NCI-H1417 (cell line): Measurements from ENCODE around the gene TRIM14.
"Not testable (repeated sequence)": the region's sequence is repeated elsewhere in the genome, so short reads cannot be mapped to it uniquely, and the experiment has no call there.

ENCODE experiments used
- DNase-seq, 3 experiments: peaks; one replicate each; lab custom pipeline; 2025; lab: John Stamatoyannopoulos, UW

TRIM14 gene

DNA sequence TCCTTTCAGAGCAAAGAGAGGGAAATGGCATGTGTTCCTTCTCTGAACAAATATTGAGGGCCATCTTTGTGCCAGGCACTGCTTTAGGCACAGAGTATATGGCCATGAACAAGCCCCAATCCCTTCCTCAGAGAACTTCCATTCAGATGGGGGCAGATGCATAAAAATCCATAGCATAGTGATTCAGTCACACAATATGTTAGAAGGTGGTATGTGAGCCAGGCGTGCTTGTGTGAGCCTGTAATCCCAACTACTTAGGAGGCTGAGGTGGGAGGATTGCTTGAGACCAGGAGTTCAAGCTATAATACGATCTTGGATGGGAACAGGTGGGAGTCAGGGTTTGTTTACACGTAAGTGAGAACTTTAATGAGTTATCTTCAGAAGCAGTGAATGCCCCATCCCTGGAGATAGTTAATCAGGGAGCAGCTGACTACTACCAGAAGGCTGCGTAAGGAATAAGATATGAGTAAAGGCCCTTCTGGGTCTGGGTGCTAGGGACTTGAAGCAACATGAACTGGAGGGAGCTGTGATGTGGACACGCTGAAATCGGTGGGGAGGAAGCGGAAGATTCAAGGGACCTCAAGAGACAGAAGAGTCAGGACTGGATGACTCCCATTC lies 35.3 kb downstream of the TRIM14 start:
- DNase-seq = no peak

DNA sequence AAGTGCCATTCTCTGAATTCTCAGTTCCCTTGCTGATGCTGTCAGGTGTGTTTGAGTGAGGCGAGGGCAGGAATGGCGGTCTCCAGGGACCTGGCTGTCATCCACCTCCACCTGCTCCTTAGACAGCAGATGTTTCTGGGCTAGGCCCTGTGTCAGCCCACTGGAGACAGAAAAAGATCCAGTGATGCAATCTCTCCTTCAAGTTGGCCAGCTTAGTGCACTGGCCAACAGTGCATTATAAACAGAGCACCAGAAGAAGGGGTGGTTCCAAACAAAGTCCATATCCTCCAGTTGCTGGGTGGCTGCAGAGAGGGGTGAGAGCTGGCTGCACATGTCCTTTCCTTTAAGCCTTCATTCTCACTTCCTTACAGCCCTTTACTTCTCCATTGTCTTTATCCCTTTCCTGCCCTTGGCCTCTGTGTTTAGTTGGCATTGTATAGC lies 35.9 kb downstream of the TRIM14 start:
- peak in 1 of 3 experiments; percentile 38 for DNase-seq

DNA sequence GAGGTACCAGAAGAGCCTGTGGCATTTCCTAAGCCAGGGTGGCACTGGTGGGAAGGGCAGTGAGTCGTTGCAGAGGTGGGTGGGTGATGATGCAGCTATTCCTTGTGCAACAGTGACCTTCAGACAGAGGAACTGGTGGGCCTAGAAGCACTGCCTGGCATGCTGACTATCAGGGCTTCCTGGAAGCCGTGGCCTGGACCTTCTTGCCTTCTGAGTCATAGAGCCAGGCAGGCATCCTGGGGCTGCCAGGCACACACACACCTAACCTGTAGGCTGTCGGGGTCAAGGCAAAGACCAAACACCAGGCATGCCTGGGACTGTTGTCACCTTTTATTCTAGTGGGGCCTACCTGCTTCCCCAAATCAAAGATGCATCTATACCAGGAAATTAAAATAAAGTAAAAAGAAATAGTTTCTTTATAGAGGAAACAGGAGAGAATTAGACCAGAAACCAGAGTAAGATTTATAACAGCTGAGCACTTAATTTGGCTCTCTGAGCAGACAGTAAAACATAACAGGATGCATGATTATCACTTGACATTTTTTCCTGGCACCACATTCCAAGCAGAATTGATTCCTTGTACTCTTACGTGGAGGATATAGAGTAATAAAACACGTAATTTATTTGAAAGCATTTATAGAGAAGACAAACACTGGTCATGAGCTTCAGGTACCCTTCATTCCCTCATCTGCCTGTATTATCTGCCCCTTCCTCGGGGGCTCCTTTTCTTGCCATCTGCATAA lies 37.4 kb downstream of the TRIM14 start:
- no peak for DNase-seq

DNA sequence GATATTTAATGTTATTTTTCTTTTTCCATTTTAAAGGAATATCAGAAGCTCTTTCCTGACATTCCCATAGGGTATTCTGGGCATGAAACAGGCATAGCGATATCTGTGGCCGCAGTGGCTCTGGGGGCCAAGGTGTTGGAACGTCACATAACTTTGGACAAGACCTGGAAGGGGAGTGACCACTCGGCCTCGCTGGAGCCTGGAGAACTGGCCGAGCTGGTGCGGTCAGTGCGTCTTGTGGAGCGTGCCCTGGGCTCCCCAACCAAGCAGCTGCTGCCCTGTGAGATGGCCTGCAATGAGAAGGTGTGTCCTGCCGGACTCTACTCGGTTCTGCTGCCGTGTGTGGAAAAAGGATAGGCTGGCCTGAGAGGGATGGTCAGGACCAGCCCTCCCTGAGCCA lies 38.2 kb downstream of the TRIM14 start:
- DNase-seq = no peak

DNA sequence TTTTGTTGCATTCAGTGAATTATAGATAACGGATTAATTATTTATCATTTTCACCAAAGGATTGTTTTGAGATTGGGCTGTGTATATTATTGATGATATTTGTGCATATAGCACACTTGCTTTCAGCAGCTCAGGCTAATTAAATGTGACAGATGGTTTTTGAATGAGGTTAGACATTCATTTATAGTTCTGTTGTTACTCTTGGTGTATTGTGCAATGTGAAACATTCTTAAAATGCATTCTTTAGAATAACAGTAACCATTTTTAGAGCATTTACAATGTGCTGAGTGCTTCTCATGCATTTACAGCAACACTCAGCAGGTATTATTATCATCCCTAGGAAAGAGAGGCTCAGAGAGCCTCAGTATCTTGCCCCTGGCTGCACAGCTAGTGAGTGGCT lies 38.7 kb downstream of the TRIM14 start:
- DNase-seq = no peak

DNA sequence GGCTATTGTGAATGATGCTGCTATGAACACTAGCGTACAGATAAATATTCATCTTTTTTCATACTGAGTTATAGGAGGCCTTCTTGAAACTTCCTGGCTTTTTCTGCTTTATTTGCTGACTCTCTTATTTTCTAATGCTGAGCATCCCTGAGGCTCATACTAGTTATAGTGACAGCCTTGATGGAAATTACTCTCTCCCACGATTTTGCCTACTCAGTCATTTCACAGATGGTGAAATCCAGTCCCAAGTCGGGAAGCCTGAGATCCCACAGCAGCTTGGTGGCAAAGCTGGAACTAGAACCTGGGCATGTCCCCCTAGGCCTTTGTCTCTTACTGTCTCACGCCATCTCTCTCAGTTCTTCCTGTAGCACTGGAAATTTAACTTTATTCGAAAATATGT lies 40.1 kb downstream of the TRIM14 start:
- DNase-seq = no peak

DNA sequence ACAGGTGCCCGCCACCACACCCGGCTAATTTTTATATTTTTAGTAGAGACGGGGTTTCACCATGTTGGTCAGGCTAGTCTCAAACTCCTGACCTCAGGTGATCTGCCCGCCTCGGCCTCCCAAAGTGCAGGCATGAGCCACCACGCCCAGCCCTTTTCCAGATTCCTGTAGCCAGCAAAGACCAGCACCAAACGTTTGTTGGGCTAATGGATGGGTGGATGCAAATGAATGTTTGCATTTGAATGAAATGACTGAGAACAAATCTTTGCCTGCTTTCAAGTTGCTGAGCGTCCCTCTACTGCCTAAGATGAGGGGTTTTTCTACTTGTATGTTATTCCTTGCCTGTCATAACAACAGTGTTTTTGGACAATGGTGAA lies 42.5 kb downstream of the TRIM14 start:
- DNase-seq = not testable (repeated sequence)

DNA sequence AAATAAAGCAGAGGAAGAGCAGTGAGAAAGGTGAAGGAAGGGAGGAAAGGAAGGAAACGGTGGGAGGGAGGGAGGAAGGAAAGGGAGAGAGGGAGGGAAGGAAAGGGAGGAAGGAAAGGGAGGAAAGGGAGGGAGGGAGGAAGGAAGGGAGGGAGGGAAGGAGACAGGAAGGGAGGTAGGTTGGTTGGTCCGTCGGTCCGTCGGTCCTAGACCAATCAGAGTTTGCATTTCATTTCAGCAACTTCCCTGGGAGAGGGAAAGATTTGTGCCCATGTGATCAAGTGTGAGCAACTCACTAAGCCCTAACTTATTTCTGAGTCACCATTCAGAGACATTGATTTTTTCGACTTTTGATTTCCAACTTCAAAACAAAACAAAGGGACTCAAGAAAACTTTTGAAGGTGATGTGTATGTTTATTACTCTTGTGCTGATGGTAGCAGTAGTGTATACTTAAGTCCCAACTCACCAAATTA lies 43.7 kb downstream of the TRIM14 start:
- DNase-seq = no peak

DNA sequence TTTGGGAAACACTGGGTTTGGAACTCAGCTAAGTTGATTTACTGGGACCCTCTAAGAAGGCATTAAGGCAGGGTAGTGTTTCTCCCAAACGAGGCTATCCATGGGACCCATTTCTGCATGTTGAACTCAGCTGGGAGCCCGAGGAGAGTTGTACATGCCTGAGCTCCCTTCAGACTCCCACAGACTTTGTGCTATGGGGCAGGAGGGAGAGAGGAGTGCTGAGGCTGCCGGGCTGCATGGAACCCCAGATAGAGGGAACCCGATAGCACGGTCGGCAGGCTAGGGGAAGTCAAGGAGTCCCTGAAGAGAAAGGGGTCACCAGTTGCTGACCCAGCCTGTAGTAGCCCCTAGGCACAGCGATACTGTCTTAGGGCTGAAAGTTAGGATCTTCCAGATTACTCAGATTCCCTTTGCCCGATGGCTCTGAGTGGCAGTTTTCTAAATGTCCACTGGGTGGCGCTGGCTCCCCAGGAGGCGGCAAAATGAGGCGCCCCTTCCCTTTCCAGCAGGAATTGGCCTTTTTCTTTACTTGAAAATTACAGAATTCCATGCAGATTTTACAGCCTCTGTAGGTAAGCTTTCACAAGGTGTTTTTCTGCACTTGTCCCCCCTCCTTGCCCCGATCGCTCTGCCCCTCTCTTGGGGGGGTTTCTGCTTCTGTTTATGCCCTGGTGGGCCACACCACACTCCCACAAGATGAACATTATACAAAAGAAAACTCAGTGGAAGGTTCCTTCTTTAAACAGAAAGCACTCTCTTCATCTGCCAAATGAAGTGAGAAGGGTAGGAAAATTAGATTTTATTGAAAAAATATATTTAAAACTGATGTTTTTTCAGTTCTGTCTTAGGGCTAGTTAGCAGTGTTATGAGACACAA lies 44.7 kb downstream of the TRIM14 start:
- DNase-seq = peak; percentile 36 to 77 (median 57)

DNA sequence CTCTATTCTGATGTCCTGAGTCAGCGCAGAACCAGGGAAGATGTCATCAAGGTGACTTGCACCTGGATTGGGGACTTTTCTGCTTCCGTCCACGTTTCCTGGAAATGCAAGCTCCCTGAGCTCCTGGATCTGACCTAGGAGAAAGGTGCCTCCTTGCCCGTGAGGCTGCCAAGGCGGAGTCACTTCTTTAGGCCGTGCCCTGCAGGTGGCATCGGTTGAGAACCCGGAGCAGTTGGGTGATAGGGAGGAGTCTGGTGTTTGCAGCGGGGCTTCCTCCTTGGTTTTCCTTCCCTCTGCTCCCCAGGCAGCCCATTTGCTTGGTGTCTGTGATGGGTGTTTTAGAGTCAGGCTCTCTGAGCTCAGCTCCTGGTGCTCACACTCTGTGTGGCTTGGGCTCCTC lies 47.3 kb downstream of the TRIM14 start:
- no peak for DNase-seq

DNA sequence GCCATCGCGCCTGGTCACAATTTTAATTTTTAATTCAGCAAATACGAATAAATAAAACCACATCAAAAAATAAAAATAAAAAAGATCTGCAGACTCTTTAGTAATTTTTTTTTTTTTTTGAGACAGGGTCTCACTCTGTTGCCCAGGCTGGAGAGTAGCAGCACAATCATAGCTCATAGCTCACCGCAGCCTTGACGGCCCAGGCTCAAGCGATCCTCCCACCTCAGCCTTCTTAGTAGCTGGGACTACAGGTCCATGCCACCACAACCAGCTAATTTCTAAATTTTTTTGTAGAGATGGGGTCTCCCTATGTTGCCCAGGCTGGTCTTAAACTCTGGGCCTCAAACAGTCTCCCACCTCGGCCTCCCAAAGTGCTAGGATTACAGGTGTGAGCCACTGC lies 48.3 kb downstream of the TRIM14 start:
- no peak for DNase-seq

DNA sequence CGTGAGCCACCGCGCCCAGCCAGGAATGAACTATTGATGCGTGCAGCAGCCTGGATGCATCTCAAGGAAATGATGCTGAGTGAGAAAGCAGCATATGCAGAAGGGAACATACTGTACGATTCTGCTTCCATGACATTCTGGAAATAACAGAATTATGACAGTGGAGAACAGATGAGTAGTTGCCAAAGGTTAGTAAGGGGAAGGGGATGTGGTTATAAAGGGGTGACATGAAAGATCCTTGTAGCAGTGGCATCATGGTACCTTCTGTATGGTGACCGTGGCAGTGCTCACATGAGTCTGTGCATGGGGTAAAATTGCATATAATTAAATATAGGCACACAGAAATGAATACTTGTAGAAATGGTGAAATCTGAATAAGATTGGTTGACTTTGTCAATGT lies 49.5 kb downstream of the TRIM14 start:
- no peak for DNase-seq

DNA sequence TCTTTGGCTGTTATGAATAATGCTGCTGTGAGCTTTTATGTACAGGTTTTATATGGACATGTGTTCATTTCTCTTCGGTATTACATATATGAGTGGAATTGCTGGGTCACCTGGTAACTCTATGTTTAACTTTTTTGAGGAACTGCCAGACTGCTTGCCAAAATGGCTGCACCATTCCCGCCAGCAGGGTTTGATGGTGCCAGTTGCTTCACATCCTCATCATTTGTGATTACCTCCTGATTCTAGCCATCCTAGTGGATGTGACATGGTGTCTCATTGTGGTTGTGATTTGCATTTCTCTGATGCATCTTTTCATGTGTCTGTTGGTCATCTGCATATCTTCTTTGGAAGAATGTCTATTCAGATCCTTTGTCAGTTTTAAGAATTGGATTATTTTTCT lies 51.8 kb downstream of the TRIM14 start:
- DNase-seq = no peak

DNA sequence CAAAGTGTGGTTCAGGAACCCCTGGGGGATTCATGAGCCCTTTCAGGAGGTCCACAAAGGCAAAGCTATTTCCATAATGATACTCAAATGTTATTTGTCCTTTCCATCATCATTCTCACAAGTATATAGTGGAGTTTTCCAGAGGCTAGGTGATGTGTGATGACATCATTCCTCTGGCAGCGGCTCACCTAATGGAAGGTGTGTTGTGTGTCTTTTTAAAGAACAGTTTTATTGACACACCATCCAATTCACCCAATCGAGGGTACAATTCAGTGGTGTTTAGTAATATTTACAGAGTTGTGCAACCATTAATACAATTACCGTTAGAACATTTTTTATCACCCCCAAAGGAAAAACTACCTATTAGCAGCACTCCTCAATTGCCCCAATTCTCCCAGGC lies 52.8 kb downstream of the TRIM14 start:
- no peak for DNase-seq

DNA sequence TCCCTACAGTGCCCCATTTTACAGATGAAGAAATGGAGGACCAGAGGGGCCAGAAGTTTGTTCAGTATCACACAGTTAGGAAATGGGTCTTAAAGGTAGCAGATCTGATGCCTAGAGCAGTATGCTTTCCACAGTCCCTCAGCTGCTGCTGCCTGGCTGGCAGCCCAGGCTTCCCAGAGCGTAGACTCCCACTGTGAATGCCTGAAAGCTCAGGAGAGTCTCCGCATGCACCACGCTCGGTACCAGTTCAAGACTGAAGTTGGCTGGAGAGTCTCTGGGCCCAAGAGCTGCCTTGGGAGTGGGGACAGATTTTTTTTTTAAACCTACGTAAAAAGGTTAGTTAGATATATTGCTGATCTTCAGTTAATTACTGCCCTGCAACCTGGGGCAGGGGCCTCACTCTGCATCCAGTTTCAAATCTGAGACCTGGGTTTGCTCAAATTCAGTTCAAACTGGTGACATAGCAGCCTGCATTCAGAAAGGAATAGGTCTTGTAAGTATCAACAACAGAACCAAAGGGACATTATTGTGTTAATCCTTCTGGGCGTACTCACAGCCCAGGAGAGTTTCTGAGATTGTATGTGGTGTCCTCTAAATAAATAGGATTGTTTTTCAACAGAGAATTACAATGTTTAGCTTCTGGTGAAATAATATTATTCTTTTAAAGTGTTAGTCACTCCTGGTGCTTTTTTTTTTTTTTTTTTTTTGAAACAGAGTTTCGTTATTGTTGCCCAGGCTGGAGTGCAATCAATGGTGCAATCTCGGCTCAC lies 54.2 kb downstream of the TRIM14 start:
- DNase-seq = no peak

DNA sequence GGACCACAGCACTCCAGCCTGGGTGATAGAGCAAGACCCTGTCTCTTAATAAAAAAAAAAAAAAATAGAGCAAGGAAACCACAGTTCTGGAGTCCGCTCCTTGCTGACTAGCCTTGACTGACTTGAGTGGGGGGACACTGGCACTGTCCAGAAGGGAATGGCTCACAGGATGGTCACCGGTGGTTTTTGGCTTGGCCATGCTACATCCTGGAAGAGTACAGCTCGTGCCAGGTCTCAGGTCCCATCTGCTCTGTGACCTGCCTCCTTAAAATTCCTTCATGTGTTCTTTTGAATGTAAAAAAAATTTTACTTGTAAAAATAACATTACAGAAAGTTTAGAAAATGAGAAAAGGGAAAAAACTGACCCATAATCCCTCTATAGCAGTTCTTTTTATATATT lies 56.9 kb downstream of the TRIM14 start:
- DNase-seq = no peak

DNA sequence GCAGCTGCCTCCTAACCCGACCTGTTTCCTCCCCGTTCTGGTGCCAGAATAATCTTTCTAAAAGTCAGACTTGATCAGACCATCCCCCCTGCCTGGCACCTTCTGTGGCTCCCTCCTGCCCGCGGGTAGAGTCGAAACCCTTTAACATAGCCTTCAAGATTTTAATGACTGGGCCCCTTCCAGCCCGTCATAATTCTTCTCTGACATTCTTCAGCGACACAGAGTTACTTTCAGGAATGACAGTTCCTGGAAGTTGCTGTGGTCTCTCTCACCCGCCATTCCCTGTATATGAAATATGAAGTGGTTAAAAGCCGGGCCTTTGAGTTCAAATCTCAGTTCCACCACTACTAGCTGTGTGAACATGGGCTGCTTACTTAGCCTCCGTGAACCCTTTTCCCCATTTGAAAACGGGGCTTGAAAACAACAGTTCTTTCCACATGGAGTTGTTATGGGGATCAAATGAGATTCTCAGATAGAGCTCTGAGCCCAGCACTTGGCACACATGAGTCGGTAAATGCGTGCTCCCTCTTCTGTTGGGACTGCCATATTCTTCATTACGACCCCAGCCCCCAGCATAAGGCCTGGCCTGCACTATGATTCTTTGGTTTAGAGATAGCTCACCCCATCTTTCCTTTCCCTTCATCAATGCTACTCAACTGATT lies 61.8 kb downstream of the TRIM14 start:
- DNase-seq = peak in 1 of 3 experiments; percentile 64

DNA sequence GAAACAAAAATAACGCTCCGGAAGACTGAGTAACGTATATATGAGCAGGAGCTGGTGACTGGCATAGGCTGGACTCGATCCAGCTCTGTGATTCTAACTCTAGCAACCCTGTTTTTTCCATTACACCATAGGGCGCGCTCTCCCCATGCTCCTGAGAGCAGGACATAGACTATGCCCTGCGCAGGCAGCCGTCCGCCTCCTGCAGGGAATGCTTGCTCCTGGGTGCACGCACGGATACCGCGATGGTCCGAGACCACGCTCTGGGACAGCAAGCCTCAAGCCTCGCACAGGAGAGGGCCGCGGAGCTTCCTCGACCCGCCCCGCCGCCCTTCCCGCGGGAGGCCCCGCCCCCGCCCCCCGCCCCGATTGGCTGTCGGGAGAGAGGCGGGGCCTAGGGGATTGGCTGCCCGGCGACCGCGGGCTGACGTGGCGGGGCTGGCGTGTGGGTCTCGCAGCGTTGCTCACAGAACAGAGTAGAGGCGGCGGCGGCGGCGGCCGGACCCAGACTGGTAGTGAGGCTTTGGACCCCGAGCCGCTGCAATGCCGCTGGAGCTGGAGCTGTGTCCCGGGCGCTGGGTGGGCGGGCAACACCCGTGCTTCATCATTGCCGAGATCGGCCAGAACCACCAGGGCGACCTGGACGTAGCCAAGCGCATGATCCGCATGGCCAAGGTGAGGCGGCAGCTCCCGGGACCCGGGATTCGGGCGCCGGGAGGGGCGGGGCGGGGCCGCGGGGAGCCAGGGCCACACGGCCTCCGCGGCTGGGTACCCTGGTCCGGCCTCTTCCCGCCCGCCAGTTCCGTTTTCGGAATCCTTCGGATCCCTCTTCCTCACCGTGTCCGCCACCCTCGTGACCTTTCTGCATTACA lies 62.5 kb downstream of the TRIM14 start, which contains the start of gene NANS:
Gene NANS, plus strand, starts transcription at position 464 of the 869 bp plus-strand sequence. Its CDS starts 77 bp downstream, at position 541.
- peak; percentile 80 to 95 (median 95) for DNase-seq

DNA sequence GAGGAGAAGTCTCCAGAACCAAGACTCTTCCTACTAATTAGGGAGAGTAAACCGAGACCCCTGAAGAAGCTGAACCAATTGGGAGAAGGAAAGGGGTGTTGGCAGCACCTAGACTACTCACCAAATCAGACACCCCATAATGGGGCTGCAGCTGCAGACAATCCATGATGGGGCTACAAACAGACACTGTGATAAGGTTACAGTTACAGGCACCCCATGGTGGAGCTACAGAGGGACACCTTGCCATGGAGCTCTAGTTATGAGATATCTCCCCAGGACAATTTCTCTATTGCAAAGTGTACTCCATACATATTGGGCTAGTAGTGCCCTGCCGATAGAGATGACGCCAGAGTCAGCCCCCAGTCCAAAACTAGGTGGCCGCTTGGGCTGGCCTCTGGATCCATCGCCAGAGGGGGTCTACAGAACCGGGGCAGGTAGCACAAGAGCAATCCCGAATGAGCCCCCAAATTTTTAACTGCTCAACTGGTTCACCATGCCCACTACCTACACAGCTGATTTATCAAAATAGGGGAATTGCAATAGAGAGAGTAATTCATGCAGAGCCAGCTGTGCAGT lies 64.6 kb downstream of the TRIM14 start:
- DNase-seq = no peak

DNA sequence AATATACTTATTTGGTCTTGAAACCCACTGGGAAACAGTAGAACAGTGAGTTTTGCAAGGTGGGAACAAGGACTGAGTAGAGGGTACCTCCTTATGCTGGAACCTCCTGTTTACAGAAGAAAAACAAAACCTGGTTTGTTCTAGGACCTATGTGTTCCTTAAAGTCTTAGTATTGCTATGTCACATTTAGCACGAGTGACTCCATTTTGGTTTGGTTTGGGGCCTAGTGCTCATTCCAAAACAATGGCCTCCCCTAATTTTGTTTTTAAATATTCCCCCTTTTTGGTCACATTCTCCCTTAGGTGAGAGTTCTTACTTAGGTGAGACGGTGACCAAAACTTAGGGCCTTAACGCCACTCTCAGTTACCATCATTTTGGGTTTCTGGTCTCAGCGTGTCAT lies 68.7 kb downstream of the TRIM14 start:
- no peak for DNase-seq
